Kidney (tissue), 2 donors: ENCODE measurements around the gene PDGFRA. TPM values are rescaled to one million over a fixed set of nuclear protein-coding genes. Genes with fewer than 3 reads are reported as not detected.

Source experiments
- polyA plus RNA-seq: library from polyadenylated mRNA; stranded (reverse); fragments of 350-450 nt; fragmentation: Illumina TruSeq; extraction: RNeasy Lipid Tissue Mini Kit (QIAGEN cat#74804); gene quantifications from one replicate; pipeline ENCODE4 v1.2.3, GENCODE V29; 2014; ENCODE audit warnings: low read depth, low replicate concordance; ENCODE audit not compliant: insufficient read depth
- total RNA-seq: library from RNA; stranded (reverse); fragmentation: NEBNext Ultra II Directional; extraction: Animal tissue kit (Norgen Biotek cat#: 25700); gene quantifications from one replicate; pipeline ENCODE4 v1.2.1, GENCODE V29; 2021
- donor health status: DM: yes; HTN: yes; CAD: no.

The PDGFRA gene
- total and polyA plus RNA-seq, 2 donors from 2014 or later, result 12.3 to 71.0 TPM

Other genes with a start within 250 kb of the PDGFRA start
- 26.6 TPM for gene CHIC2, start 164.7 kb upstream of the PDGFRA start, total RNA-seq
- gene CHIC2, start 164.7 kb upstream of the PDGFRA start, polyA plus RNA-seq, result 13.5 TPM
- gene GSX2, start 129.1 kb upstream of the PDGFRA start, total RNA-seq, result not detected
- not detected for gene GSX2, start 129.1 kb upstream of the PDGFRA start, polyA plus RNA-seq